ENCODE results near the gene CLCN1.

CLCN1 gene

GRCh38 chr7:143368387-143368786 is 52.5 kb downstream of the CLCN1 start:
- DNase-seq (ENCODE audit: low read depth) = no peak
- TF ChIP-seq CTCF (IDR thresholded peaks at IDR 0.05; ENCODE audit: insufficient read depth, low read depth, low read length, missing control alignments) = no peak
- no peak overlapping the region for H3K4me3 ChIP-seq (ENCODE audit: low read depth, low read length)

- no peak for TF ChIP-seq CTCF (IDR thresholded peaks at IDR 0.05; ENCODE audit: insufficient read depth, low read depth, low read length, missing control alignments)
- no peak overlapping the region for H3K4me3 ChIP-seq (ENCODE audit: low read depth, low read length)
- no peak for DNase-seq (ENCODE audit: low read depth)
Observed at GRCh38 chr7:143369678-143370651, 54.1 kb downstream of the CLCN1 start.

GRCh38 chr7:143372070-143372469 is 56.2 kb downstream of the CLCN1 start:
- no peak for TF ChIP-seq CTCF (IDR thresholded peaks at IDR 0.05; ENCODE audit: insufficient read depth, low read depth, low read length, missing control alignments)
- no peak for DNase-seq (ENCODE audit: low read depth)
- no peak overlapping the region for H3K4me3 ChIP-seq (ENCODE audit: low read depth, low read length)

- no peak for DNase-seq (ENCODE audit: low read depth)
Observed at GRCh38 chr7:143373255-143373794, 57.4 kb downstream of the CLCN1 start.

GRCh38 chr7:143374561-143374960 is 58.6 kb downstream of the CLCN1 start:
- no peak overlapping the region for H3K4me3 ChIP-seq (ENCODE audit: low read depth, low read length)
- DNase-seq (ENCODE audit: low read depth) = no peak
- no peak for TF ChIP-seq CTCF (IDR thresholded peaks at IDR 0.05; ENCODE audit: insufficient read depth, low read depth, low read length, missing control alignments)

More at GRCh38 chr7:143373255-143373794, 57.4 kb downstream of the CLCN1 start:
- H3K4me3 ChIP-seq (ENCODE audit: low read depth, low read length) = no peak overlapping the region
- TF ChIP-seq CTCF (IDR thresholded peaks at IDR 0.05; ENCODE audit: insufficient read depth, low read depth, low read length, missing control alignments) = no peak

GRCh38 chr7:143375298-143376034 is 59.6 kb downstream of the CLCN1 start:
- TF ChIP-seq CTCF (IDR thresholded peaks at IDR 0.05; ENCODE audit: insufficient read depth, low read depth, low read length, missing control alignments) = no peak
- DNase-seq (ENCODE audit: low read depth) = no peak
- H3K4me3 ChIP-seq (ENCODE audit: low read depth, low read length) = no peak overlapping the region
